ENCODE measurements around the gene EMX2.
"Not testable (repeated sequence)": the region's sequence is repeated elsewhere in the genome, so short reads cannot be mapped to it uniquely, and the experiment has no call there.

The EMX2 gene

GRCh38 chr10:117542706-117543224 is at the start of gene EMX2:
Gene EMX2 (plus strand): TSS chr10:117542746. CDS start chr10:117543268, 522 bp downstream.
- no peak for DNase-seq (ENCODE audit: low read depth)

- DNase-seq (ENCODE audit: low read depth): no peak
Measured at GRCh38 chr10:117496031-117496430, 46.5 kb upstream of the EMX2 start.

GRCh38 chr10:117496616-117497028 is 45.9 kb upstream of the EMX2 start:
- DNase-seq (ENCODE audit: low read depth): peak; percentile 58

GRCh38 chr10:117497736-117498135 is 44.8 kb upstream of the EMX2 start:
- DNase-seq (ENCODE audit: low read depth): no peak

GRCh38 chr10:117499248-117500105 is 43.1 kb upstream of the EMX2 start:
- no peak for DNase-seq (ENCODE audit: low read depth)

- DNase-seq (ENCODE audit: low read depth): no peak
Measured at GRCh38 chr10:117500456-117500855, 42.1 kb upstream of the EMX2 start.

- DNase-seq (ENCODE audit: low read depth): no peak
Measured at GRCh38 chr10:117501460-117502035, 41.0 kb upstream of the EMX2 start.

- no peak for DNase-seq (ENCODE audit: low read depth)
Measured at GRCh38 chr10:117502421-117503243, 39.9 kb upstream of the EMX2 start.

GRCh38 chr10:117503244-117504205 is 39.0 kb upstream of the EMX2 start:
- DNase-seq (ENCODE audit: low read depth): no peak

GRCh38 chr10:117504562-117504961 is 38.0 kb upstream of the EMX2 start:
- DNase-seq (ENCODE audit: low read depth): no peak

GRCh38 chr10:117507081-117507480 is 35.5 kb upstream of the EMX2 start:
- DNase-seq (ENCODE audit: low read depth): not testable (repeated sequence)

- no peak for DNase-seq (ENCODE audit: low read depth)
Measured at GRCh38 chr10:117509573-117509972, 33.0 kb upstream of the EMX2 start.

GRCh38 chr10:117511601-117512390 is 30.8 kb upstream of the EMX2 start:
- DNase-seq (ENCODE audit: low read depth): no peak

GRCh38 chr10:117514971-117515370 is 27.6 kb upstream of the EMX2 start:
- no peak for DNase-seq (ENCODE audit: low read depth)

- no peak for DNase-seq (ENCODE audit: low read depth)
Measured at GRCh38 chr10:117516681-117517080, 25.9 kb upstream of the EMX2 start.

- no peak for DNase-seq (ENCODE audit: low read depth)
Measured at GRCh38 chr10:117518246-117518645, 24.3 kb upstream of the EMX2 start.

- DNase-seq (ENCODE audit: low read depth): no peak
Measured at GRCh38 chr10:117519286-117519685, 23.3 kb upstream of the EMX2 start.

GRCh38 chr10:117519879-117520278 is 22.7 kb upstream of the EMX2 start:
- DNase-seq (ENCODE audit: low read depth): no peak

GRCh38 chr10:117530791-117531190 is 11.8 kb upstream of the EMX2 start:
- DNase-seq (ENCODE audit: low read depth): no peak

- no peak for DNase-seq (ENCODE audit: low read depth)
Measured at GRCh38 chr10:117531371-117532002, 11.1 kb upstream of the EMX2 start.
